Activated naive CD8-positive, alpha-beta T cell treated with anti-CD3 and anti-CD28 coated beads, Interleukin-2, amount 50 U/mL, for 16 hours (primary cell): ENCODE data around the gene KIF3C.
"Not testable (repeated sequence)": the region's sequence is repeated elsewhere in the genome, so short reads cannot be mapped to it uniquely, and the experiment has no call there.

ENCODE experiments used
- DNase-seq: peaks from one replicate; pipeline ENCODE4 v3.0.0-alpha.2; 2020; ENCODE audit warnings: low read depth, low spot score

Gene KIF3C

DNA sequence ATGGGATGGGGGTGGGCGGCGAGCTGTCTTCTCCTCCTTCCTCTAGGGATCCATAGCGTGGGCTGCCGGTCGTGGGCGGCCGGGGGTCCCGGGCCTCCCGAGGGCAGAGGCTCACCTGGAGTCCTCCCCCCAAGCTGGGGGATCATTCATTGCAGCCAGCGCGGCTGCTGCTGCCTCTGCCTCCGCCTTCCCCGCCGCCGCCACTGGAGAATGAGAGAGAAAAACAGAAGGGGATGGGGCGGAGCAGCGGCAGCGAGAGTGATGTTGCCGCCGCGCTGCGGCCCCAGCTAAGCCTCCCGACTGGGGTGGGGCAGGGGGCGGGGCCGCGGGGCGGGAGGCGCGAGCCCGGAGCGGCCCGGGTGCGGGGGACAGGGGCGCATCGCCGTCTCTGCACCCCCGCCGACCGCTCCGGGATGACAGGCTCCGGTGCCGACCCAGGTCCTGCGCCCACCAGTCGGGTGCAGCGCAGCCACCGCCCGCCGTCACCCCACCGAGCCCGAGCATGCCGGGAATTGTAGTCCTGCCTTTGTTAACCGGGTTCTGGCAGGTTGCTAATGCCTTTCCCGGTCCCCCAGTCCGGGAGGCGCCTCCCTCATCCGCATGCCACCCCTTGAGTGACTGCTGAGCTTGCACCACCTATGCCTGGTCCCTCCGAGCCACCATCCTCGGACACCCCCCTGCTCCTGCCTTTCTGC is at the start of gene KIF3C:
TSS of gene KIF3C (minus strand) at position 225 of the 695 bp plus-strand sequence. CDS start 580 bp downstream, outside the sequence.
- DNase-seq = peak; percentile 41

DNA sequence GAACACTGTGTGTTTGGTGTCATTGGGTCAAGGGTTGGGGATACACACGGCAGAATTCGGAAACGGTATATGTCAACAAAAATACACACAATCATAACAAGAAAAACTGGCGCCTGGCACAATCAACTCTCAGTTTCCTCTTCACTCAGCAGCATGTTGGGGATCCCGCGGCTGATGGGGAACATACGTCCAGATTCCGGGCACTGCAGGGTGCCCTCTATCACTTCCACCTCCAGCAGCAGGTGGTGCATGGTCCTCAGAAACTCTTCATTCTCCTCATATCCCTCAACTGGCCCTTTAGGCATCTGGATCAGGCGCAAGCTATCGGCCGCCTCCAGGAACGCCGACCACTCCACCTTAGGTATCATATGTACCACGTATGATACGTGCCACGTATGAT is 45.8 kb upstream of the KIF3C start:
- DNase-seq = not testable (repeated sequence)

DNA sequence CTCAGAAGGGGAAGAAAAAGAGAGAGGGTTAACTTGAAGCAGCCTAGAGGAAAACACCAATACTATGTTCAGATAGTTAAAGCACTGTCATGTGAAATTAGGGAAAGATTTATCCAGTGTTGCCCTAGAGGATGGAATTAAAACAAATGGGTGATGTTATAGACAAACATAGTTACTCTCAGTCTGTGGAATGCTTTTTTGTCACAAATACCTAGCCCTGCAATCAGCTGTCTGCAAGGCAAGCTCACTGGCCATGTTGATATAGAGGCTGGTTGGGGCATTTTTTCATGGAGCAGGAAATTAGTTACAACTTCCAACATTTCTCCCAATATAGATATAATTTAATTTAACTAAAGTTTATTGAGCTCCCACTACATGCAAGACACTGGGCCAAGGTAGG is 43.2 kb upstream of the KIF3C start:
- DNase-seq = no peak

DNA sequence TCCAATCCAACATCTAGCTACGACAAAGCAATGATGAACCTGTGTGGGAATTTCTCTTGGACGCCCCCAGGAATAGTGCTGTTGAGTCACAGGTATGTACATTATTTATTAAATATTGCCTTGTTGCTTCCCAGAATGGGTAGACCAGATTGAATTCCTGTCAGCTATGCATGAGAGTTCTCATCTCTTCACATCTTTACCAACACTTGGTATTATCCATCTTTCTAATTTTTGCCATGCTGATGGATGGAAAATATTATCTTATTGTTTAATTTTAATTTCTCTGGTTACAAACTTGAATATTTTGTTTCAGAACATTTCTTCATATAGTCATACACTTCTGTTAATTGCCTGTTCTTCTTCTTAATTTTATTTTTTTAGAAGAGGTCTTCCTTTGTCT is 42.0 kb upstream of the KIF3C start:
- DNase-seq = no peak

DNA sequence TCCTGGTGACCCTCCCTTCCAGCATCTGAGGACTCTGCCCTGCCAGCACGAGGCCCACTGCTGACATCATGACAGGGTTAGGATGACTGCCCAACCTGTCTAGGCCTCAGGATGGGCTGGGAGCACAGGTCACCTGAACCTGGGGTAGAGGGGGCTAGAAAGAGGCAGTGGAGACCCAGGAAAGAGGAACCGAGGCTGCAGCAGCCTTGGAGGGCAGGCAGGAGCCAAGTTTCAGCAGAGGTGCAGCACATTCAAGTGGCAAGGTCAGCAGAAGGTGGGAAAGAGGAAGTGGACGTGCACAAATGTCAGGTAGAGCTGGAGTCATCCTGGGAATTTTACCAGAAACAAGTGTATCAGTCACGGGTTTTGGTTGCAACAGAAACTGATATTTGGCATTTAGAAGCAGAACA is 37.9 kb upstream of the KIF3C start:
- DNase-seq = no peak

DNA sequence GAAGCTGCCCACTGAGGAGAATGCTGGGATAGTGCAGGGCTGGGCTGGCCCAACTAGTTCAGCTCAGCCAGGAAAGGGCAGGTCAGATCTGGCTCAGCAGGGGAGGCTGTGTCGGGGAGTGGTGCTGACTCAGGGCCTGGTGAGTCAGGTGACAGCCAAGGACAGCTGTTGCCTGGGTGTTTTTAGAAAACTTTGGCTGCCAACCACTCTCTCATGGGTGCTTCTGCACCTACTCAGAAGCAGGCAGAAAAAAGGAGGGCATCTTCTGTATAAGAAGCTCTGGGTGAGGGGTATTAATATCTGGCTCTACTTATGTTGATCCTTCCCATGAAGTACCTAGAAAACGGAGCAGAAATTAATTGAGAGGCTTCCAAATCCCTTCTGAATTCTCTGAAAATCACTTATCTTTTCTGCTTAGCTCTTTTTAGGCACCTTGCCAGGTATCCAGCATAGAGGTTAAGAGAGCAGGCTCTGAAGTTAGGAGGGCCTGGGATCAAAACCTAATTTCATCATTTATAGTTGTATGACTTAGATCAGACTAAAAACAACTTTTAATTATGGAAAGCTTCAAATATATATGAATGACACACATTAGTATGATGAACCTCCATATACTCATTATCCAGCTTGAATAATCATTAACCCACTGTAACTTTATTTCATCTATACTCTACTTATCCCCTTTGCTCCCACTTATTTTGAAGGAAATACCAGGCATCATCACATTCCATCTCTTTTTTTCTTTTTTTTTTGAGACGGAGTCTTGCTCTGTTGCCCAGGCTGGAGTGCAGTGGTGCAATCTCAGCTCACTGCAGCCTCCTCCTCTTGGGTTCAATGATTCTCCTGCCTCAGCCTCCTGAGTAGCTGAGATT is 36.1 kb upstream of the KIF3C start:
- no peak for DNase-seq

DNA sequence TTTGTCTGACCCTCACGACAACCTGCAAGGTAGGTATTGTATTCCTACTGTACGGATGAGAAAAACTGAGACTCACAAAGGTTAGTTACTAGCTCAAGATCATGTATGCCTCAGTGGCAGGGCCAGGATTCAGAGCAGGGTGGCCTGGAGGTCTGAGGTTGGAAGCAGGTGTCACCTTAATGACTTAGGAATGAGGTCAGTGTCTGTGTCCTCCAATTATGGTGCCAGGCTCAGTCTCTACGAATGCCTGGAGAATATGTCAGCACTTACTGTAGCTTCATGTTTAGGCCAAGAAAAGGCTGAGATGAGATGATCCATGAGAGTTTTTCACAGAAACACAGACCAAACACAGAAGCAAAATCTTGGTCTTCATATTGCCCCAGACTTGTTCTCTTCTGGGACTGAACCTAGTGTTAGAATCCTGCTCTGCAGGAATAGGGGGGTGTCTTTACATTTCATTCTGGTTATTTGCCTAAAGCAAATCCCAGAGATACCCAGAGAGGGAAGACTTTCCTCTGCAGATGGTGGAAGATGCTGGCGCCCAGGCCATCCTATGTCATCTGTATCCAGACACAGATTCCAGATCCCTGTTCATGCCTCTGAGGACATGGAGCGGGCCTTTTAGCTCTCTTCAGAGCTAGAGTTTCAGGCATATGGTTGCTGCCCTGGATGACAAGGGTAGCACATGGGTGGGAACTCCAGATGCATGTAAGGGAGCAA is 35.3 kb upstream of the KIF3C start:
- DNase-seq = no peak

DNA sequence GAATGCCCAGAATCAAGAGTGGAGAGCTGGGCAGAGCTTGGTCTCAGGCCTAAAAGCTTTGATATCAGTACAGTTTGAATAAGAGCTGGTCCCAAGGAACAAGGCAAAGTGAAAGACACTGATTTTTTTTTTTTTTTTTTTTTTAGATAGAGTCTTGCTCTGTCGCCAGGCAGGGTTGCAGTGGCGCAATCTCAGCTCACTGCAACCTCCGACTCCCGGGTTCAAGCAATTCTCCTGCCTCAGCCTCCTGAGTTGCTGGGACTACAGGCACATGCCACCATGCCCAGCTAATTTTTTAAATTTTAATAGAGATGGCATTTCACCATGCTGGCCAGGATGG is 34.4 kb upstream of the KIF3C start:
- DNase-seq = not testable (repeated sequence)

DNA sequence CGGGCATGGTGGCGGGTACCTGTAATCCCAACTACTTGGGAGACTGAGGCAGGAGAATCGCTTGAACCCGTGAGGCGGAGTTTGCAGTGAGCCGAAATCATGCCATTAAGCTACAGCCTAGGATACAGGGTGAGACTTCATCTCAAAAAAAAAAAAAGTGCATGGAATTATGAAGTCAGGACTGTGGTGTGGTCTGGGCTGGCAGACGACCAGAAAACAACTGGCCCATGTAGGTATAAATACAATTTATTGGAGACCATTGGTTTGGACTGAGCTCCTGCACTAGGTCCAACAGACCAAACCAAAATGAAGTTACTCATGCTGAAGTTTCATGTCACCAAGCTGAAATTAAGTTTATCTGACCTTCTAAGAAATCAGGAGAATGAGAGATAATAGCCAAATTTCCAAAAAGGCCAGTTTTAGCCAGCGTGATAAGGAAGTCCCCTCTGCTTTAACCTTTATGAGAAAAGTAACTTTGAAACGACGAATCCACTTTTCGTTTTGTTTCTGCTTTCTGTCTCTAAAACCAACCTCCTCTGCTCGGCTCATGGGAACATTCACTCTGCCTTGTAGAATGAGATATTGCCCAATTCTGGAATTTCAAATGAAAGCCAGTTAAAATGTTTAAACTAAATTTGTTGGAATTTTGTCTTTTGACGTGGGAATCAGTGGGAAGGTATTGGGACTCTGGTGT is 33.9 kb upstream of the KIF3C start:
- DNase-seq = no peak

DNA sequence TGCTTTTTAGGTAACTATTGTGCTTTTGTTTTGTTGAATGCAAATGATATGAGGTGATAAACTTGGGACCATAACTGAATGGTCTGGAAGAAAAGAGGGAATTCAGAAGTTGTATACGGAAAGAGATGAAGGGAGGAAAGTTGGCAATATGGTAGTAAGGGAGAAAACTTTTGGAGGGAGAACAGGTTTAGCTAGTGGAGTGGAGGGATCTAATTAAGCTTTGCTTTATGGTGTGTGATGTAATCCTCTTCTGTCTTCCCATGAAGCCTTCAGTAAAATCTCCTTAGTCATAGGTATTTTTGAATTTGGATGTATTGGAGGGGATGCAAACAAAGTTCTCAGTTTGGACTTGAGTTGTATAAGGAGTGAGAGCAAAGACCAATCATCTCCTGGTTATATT is 31.4 kb upstream of the KIF3C start:
- no peak for DNase-seq

DNA sequence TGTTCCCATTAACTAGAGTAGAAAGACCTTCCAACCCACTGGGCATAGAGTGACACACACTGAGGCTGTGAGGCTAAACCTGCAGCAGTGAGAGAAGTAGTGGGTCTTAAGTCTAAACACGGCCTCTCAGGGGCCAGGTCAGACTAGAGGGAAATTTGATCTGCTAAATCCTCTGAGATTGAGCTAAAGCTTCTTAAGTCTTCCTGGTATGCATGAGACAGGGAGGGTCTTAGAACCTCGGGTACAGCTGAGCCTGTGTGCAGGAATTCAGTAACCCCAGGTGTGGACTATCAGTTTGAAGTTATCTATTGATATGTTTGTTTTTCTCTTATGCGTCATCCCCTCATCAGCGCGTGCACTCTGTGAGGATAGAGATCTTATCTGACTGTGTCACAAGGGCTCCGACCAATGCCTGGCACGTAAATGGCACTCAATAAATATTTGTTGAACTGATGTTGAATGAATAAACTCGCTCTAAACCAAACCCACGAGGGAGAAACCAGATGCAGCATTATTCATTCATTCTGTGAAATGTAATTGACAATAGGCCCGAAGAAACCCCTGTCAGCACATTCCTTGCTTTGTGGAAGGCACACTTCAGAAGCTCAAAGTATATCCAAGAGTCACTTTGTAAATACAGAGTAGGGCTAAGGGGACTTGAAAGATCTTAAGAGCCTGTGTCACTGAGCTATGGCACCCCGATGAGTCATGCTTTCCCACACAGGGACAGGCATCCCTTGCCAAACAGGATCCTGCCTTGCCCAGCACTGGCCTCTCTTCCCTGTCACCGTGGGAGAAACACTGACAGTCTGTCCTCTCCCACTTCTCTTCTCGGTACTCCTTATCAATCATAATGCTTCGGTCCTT is 29.9 kb upstream of the KIF3C start:
- no peak for DNase-seq

DNA sequence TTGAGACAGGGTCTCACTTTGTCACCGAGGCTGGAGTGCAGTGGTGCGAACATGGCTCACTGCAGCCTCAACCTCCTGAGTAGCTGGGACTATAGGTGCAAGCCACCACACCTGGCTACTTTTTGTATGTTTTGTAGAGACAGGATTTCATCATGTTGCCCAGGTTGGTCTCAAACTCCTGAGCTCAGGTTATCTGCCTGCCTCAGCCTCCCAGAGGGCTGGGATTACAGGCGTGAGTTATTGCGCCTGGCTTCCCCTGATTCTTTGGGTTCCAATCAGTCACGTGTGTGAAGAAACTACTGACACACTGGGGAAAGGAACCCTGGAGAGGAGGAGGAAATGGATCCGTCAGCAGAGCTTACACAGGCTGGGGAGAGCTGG is 29.3 kb upstream of the KIF3C start:
- no peak for DNase-seq

DNA sequence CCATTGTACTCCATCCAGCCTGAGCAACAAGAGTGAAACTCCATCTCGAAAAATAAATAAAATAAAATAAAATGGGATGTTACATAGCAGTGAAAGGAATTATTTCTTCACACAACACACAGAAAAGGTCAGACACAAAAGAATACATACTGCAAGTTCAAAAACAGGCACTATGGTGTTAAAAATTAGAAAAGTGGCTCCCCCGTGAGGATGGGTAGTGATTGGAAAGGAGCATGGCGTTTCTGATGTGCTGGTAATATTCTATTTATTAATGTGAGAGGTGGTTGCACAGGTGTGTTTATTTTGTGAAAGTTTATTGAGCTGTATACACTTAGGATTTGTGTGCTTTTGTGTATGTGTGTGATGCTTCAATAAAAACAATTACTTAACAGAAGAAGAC is 28.6 kb upstream of the KIF3C start:
- no peak for DNase-seq

DNA sequence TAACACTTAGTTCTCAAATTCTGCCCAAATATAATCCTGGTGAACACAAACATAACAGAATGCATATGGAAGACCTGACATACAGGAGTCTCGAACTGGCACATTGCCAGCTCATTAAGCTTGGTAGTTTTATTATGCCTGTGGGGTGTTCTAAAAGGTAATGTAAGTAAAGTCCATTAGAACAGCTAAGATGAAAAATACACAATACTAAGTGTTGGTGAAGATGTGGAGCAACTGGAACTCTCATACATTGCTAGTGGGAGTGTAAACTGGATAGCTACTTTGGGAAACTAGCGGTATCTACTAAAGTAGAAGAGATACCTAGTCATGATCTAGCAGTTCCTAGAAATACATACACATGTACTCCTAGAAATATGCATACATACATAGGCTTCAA is 27.3 kb upstream of the KIF3C start:
- DNase-seq = no peak

DNA sequence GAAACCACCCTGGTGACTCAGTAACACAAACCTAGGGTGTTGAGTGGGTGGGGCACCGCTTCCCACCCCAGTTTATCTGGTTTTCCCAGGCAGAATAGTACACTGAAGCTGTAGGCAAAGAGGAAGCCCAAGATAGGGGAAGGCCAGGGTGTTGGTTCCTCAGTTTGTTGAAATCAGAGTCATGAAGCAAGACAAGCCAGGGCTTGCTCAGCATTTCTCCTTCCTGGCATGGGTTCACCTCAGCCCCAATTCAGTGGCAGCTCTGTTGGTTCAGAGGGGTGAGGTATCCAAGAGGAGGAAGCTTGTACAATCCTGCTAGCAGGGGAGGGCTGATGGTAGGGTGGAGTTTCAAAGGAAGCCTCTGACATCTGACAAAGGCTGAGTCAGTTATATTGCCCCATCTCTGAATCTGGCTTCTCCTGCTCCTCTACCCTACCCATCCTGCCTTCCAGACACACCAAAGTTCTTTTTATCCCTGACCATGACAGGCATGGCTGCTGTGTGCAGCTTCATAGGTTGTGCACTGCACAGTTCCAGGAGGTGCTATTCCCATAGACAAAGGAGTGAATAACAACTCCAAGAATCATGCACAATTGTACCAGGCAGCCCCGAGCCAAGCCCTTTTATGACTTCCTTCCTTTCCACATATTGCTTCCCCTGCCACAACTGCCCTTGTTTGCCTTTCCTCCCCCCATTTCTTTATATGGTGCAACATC is 26.7 kb upstream of the KIF3C start:
- no peak for DNase-seq

DNA sequence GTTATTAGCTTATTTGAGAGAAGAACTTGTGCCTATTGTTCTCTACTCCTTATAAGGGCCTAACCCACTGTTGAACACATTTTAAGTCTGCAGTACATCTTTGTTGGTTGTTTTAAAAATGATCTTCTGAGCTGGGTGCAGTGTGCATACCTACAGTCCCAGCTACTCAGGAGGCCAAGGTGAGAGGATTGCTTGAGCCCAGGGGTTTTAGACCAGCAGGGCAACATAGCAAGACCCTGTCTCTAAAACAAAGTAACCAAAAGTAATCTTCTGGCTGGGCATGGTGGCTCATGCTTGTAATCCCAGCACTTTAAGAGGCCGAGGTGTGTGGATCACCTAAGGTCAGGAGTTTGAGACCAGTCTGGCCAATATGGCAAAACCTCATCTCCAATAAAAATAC is 25.8 kb upstream of the KIF3C start:
- DNase-seq = no peak

DNA sequence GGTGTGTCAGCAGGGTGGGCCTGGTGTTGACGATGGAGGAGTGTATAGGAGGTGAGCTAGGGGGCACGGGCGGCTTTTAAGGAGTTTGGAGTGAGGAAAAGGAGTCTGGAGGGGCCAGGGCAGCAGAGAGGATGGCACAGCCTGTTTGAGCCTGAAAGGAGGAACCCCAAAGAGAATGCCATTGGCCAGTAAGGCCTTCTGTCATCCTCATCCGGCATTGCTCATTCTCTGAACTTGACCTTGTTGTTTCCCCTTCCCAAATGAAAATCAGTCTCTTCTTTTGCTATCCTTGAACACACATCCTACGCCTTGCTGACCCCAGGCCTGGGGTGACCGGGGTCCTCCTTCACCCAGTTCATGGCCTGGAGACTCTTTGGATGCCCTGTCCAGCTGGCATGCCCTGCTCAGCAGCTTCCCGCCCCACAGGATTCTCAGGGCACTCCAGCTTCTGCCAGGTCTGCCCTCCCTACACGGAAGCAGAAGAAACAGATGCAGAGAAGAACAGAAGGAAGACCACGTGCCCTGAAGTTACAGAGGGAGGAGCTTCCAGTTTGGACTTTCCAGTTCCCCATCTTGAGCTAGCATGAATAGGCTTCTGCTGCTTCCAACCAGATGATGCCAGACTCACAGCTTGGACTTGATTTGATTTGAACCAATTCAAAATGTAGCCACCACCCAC is 20.5 kb upstream of the KIF3C start:
- no peak for DNase-seq

DNA sequence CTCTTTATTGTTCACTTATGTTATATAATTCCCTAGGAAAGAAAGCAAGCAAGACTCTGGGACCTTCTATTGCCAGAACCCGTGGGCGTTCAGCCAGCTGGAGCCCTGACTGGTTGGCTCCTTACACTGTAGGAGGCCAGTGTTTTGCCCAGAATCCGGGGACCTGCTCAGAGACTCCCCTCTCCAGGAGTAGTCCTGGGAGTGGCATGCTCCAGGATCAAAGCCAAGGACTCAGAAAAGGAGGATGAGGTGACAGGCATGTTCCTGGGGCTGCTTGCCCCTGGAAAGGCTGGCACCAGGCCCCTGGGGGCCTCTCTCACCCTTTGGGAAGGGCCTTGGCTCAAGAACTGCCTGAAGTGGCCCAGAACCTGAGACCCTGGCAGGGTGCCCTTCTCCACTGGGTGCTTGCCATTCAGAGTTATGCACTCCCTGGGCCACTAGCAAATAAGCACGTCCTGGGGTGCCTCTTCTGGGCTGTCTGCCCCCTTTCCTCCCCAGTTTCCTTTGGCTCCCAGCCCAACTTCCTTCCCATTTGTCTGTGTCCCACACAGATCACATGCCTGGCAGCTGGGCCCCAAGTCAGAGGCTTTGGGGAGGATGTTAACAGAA is 19.6 kb upstream of the KIF3C start:
- DNase-seq = no peak

DNA sequence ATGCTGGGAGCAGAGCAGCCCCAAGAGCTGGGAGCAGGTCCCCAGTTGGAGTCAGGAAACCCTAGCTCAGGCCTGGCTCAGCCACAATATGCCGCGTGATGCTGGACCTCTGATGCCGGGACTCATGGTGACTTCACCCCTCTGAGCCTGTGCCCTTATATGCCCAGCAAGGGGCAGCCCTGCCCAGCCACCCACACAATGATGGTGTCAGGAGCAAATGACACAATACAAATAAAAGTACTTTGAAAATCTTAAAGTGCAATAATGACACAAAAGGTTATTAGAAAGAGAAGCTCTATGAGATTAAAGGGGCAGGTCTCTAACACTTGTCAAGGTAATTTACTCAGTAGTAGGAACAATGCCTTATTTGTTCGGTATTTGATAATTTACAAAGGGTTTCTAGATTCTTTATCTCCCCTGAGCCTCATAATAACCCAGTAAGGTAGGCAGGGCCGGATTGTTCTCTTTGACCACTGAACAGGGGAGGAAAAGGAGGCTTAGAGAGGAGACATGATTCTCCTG is 18.3 kb upstream of the KIF3C start:
- DNase-seq = no peak
